ENCODE results near the gene SCN2B. TPM values are rescaled to one million over a fixed set of nuclear protein-coding genes. Genes with fewer than 3 reads are reported as not detected.

Gene SCN2B
- total and polyA plus RNA-seq, 10 of the 15 experiments (the other 5 are each of a cell fraction or from before 2014, with no cell fraction given) = 0.01 TPM; not detected in 9

- 43% methylated on average over 4 of the region's 4 CpGs for WGBS (ENCODE audit: insufficient coverage, insufficient replicate concordance, low lambda C conversion rate, missing lambda C conversion rate)
- no TSS peak for BruUV-seq (replicated peaks)
- Histone ChIP-seq H3K27me3 (replicated peaks in 1 of 2; ENCODE audit: control insufficient read depth in 2 of 2, insufficient read depth in 2 of 2, low read length in 1 of 2) (peaks cover 0 to 7% of the 10 kb centered on the region in 2 experiments; a peak in 1 of 4 replicates), H3K4me3 (no peak overlapping the region), H3K4me2 (ENCODE audit: control insufficient read depth, insufficient read depth) (no peak overlapping the region), H2AFZ (ENCODE audit: control insufficient read depth, low read depth, low read length) (no peak overlapping the region), H3K36me3 (ENCODE audit: control insufficient read depth in 2 of 2, insufficient read depth in 2 of 2, low read length in 1 of 2) (no peaks in the 10 kb centered on the region), H3K4me1 (ENCODE audit: control insufficient read depth, insufficient read depth, low read length) (no peaks in the 10 kb centered on the region), H3K27ac (ENCODE audit: control insufficient read depth, insufficient read depth) (no peak overlapping the region), H4K20me1 (ENCODE audit: control insufficient read depth, insufficient read depth) (no peaks in the 10 kb centered on the region), H3K9ac (ENCODE audit: control insufficient read depth, insufficient read depth, low read length) (no peak overlapping the region), H3K9me3 (replicated peaks; ENCODE audit: control insufficient read depth, insufficient read depth, low read length) (no peaks in the 10 kb centered on the region), H3K79me2 (ENCODE audit: control insufficient read depth, insufficient read depth, low read length) (no peaks in the 10 kb centered on the region)
- RAD21 ChIA-PET (ENCODE audit: unreplicated experiment) = no interaction called here
- FAIRE-seq (no peak), ATAC-seq (no peak), DNase-seq (ENCODE audit: low read depth, low spot score) (no peak)
- SMC1A ChIA-PET (ENCODE audit: uncharacterized antibody, unreplicated experiment) = no interaction called here
- CTCF ChIA-PET = interaction anchor here (0.7 to 0.9 kb wide), 3 partner anchors 31 to 91 kb away, joined by 3 to 4 read pairs (median 3); no protein-coding TSS in a partner anchor
- POLR2A ChIA-PET = no interaction called here
- intact Hi-C loops (cut with micrococcal nuclease; ENCODE audit: unreplicated experiment) = no loop called here
- in situ Hi-C loops (cut with MboI) = no loop called here
- TF ChIP-seq MXI1 (IDR thresholded peaks at IDR 0.05; ENCODE audit: low read depth, low read length) (no peak), E4F1 (IDR thresholded peaks at IDR 0.05; ENCODE audit: borderline replicate concordance, partially characterized antibody) (no peak), ATF2 (IDR thresholded peaks at IDR 0.05; ENCODE audit: low read length) (no peak), ESRRA (IDR thresholded peaks at IDR 0.05; ENCODE audit: low read length) (no peak), EGR1 (IDR thresholded peaks at IDR 0.05; ENCODE audit: borderline replicate concordance in 1 of 2, low read depth in 2 of 2, low read length in 2 of 2) (no peak), ZBTB33 (IDR thresholded peaks at IDR 0.05) (no peak), NR2C2 (IDR thresholded peaks at IDR 0.05; ENCODE audit: borderline replicate concordance, control insufficient read depth, insufficient read length, low read depth) (no peak), ZNF622 (IDR thresholded peaks at IDR 0.05) (no peak), CTCF (IDR thresholded peaks at IDR 0.05 in 2 of 3, conservative IDR thresholded peaks at IDR 0.05 in 1 of 3; ENCODE audit: control insufficient read depth in 2 of 3, extremely low read depth in 1 of 3, insufficient read depth in 1 of 3, low read depth in 3 of 3, low read length in 3 of 3) (no peak), SIX5 (IDR thresholded peaks at IDR 0.05; ENCODE audit: low read depth, low read length, severe bottlenecking) (no peak), IRF5 (IDR thresholded peaks at IDR 0.05; ENCODE audit: borderline replicate concordance) (no peak), SMARCA5 (IDR thresholded peaks at IDR 0.05) (no peak), SMAD1 (IDR thresholded peaks at IDR 0.05; ENCODE audit: low read depth, partially characterized antibody) (no peak), YY1 (IDR thresholded peaks at IDR 0.05; ENCODE audit: low read depth, low read length) (no peak), HDGF (IDR thresholded peaks at IDR 0.05) (no peak)
These were observed 317 bp upstream of the SCN2B start for GRCh38 chr11:118176778-118177134.
